GM23338 (cell line): ENCODE results near the gene NSUN3. TPM values are rescaled to one million over a fixed set of nuclear protein-coding genes. Genes with fewer than 3 reads are reported as not detected.

Experiments
- ATAC-seq: fragments of 200-7000 bp; cut with Tn5 transposase; 3 replicates; pipeline ENCODE4 v1.9.1; 2020
- DNase-seq: peaks from one replicate; pipeline ENCODE4 v3.0.0-alpha.2; 2015; ENCODE audit warnings: low spot score
- H2AFZ ChIP-seq: fragments of 200-600 bp; sonication (generic); 2 replicates; pipeline ENCODE4 v1.8.0; 2016; ENCODE audit warnings: antibody characterized with exemption, mild to moderate bottlenecking, moderate library complexity
- H3F3A ChIP-seq: fragments of 200-600 bp; sonication (generic); replicated peaks from 2 replicates; pipeline ENCODE4 v1.8.0; 2017; ENCODE audit warnings: antibody characterized with exemption, mixed run types, low read depth
- H3K27ac ChIP-seq: fragments of 200-600 bp; sonication (generic); 2 replicates; pipeline ENCODE4 v1.6.1; 2016; ENCODE audit warnings: low read depth
- H3K27me3 ChIP-seq: fragments of 200-600 bp; sonication (generic); 2 replicates; pipeline ENCODE4 v1.8.0; 2016; ENCODE audit warnings: mild to moderate bottlenecking, mixed run types, moderate library complexity; ENCODE audit not compliant: insufficient read depth
- H3K36me3 ChIP-seq: fragments of 200-600 bp; sonication (generic); 2 replicates; pipeline ENCODE4 v1.8.0; 2016; ENCODE audit warnings: mild to moderate bottlenecking; ENCODE audit not compliant: insufficient read depth
- H3K4me1 ChIP-seq: fragments of 200-600 bp; sonication (generic); 2 replicates; pipeline ENCODE4 v1.8.0; 2016; ENCODE audit warnings: mild to moderate bottlenecking, moderate library complexity; ENCODE audit not compliant: insufficient read depth
- H3K4me2 ChIP-seq: fragments of 200-600 bp; sonication (generic); 2 replicates; pipeline ENCODE4 v1.7.1; 2017; ENCODE audit warnings: mixed run types
- H3K4me3 ChIP-seq: fragments of 200-600 bp; sonication (generic); 2 replicates; pipeline ENCODE4 v1.6.1; 2016; ENCODE audit warnings: mixed run types
- H3K79me2 ChIP-seq: fragments of 200-600 bp; sonication (generic); replicated peaks from 2 replicates; pipeline ENCODE4 v1.8.0; 2017; ENCODE audit warnings: mild to moderate bottlenecking; ENCODE audit not compliant: insufficient read depth
- H3K9me2 ChIP-seq: fragments of 200-600 bp; sonication (generic); 2 replicates; pipeline ENCODE4 v1.8.0; 2017; ENCODE audit not compliant: insufficient read depth
- H4K20me1 ChIP-seq: fragments of 200-600 bp; sonication (generic); replicated peaks from 2 replicates; pipeline ENCODE4 v1.8.0; 2017; ENCODE audit warnings: mild to moderate bottlenecking; ENCODE audit not compliant: insufficient read depth
- H3K27ac Mint-ChIP-seq: 2 replicates; pipeline ENCODE4 v1.8.0; 2020; ENCODE audit warnings: inconsistent platforms, mild to moderate bottlenecking, moderate library complexity, mixed read lengths
- H3K27me3 Mint-ChIP-seq: 3 replicates; pipeline ENCODE4 v1.8.0; 2022; ENCODE audit warnings: low read depth, mild to moderate bottlenecking, moderate library complexity, mixed read lengths, inconsistent platforms; ENCODE audit not compliant: insufficient read depth, poor library complexity
- H3K36me3 Mint-ChIP-seq: 3 replicates; pipeline ENCODE4 v1.8.0; 2021; ENCODE audit warnings: low read depth, mild to moderate bottlenecking, inconsistent platforms, moderate library complexity, mixed read lengths
- H3K4me1 Mint-ChIP-seq: 3 replicates; pipeline ENCODE4 v1.8.0; 2020; ENCODE audit warnings: mild to moderate bottlenecking, inconsistent platforms, mixed read lengths
- H3K4me3 Mint-ChIP-seq: 3 replicates; pipeline ENCODE4 v1.8.0; 2021; ENCODE audit warnings: moderate library complexity, mild to moderate bottlenecking, inconsistent platforms, mixed read lengths
- H3K9me3 Mint-ChIP-seq: 3 replicates; pipeline ENCODE4 v1.8.0; 2020; ENCODE audit warnings: moderate library complexity, mild to moderate bottlenecking, inconsistent platforms, mixed read lengths
- CREB1 ChIP-seq: fragments of 250-450 bp; sonication (Bioruptor Pico); IDR thresholded peaks from 2 replicates; pipeline ENCODE4 v1.5.0; 2020; ENCODE audit warnings: low read depth, mild to moderate bottlenecking, moderate library complexity
- CTCF ChIP-seq, 2 experiments: fragments of 200-600 bp in 1 of 2; sonication (generic) in 1 of 2; conservative IDR thresholded peaks; 2 replicates each; pipeline versions ENCODE4 v1.5.1 to v1.6.1; 2016 to 2017; ENCODE audit warnings: antibody characterized with exemption in 2 of 2, low read depth in 2 of 2, mild to moderate bottlenecking in 2 of 2, moderate library complexity in 1 of 2
- ETS1 ChIP-seq: IDR thresholded peaks from 2 replicates; pipeline ENCODE4 v1.6.1; 2016; ENCODE audit warnings: antibody characterized with exemption
- EZH2 ChIP-seq: fragments of 200-600 bp; sonication (generic); IDR thresholded peaks from one replicate; pipeline ENCODE4 v1.8.0; 2017; ENCODE audit warnings: antibody characterized with exemption, mild to moderate bottlenecking, low read depth; ENCODE audit not compliant: unreplicated experiment
- EZH2phosphoT487 ChIP-seq: fragments of 200-600 bp; sonication (generic); IDR thresholded peaks from one replicate; pipeline ENCODE4 v1.8.1; 2018; ENCODE audit warnings: antibody characterized with exemption; ENCODE audit not compliant: unreplicated experiment
- JUNB ChIP-seq: IDR thresholded peaks from one replicate; pipeline ENCODE4 v1.6.1; 2016; ENCODE audit warnings: antibody characterized with exemption; ENCODE audit not compliant: unreplicated experiment
- NANOG ChIP-seq: IDR thresholded peaks from 2 replicates; pipeline ENCODE4 v1.6.1; 2016; ENCODE audit warnings: antibody characterized with exemption, borderline replicate concordance
- POLR2AphosphoS5 ChIP-seq: IDR thresholded peaks from 2 replicates; pipeline ENCODE4 v1.6.1; 2016; ENCODE audit warnings: antibody characterized with exemption, low read depth
- REST ChIP-seq: IDR thresholded peaks from one replicate; pipeline ENCODE4 v1.6.1; 2018; ENCODE audit warnings: antibody characterized with exemption; ENCODE audit not compliant: unreplicated experiment
- STAT1 ChIP-seq: IDR thresholded peaks from one replicate; pipeline ENCODE4 v1.6.1; 2016; ENCODE audit warnings: antibody characterized with exemption; ENCODE audit not compliant: unreplicated experiment
- ZNF114 ChIP-seq: fragments of 250-450 bp; sonication (Bioruptor Pico); IDR thresholded peaks from 2 replicates; pipeline ENCODE4 v1.5.0; 2020; ENCODE audit warnings: mild to moderate bottlenecking, moderate library complexity
- ZNF331 ChIP-seq: fragments of 250-450 bp; sonication (Bioruptor Pico); IDR thresholded peaks from 2 replicates; pipeline ENCODE4 v1.5.0; 2020; ENCODE audit warnings: low read depth, mild to moderate bottlenecking, moderate library complexity
- polyA plus RNA-seq: library from polyadenylated mRNA; unstranded; fragments of >200 nt; fragmentation: Nextera tagmentation; extraction: Ambion mirVana; gene quantifications from 2 replicates; pipeline ENCODE4 v1.2.1, GENCODE V29; 2016
- total RNA-seq: library from RNA; depleted of rRNA; stranded (reverse); fragments of >200 nt; shearing (Covaris generic); gene quantifications from 2 replicates; pipeline ENCODE4 v1.2.3, GENCODE V29; 2014
- TF ChIP-seq, protein P1 (sequence below): fragments of 250-450 bp; sonication (Bioruptor Pico); IDR thresholded peaks from 2 replicates; pipeline ENCODE4 v1.5.0; 2020; ENCODE audit warnings: mild to moderate bottlenecking, moderate library complexity

Gene NSUN3
- total and polyA plus RNA-seq, 2 experiments from 2014 or later = 5.4 to 10.6 TPM

DNA sequence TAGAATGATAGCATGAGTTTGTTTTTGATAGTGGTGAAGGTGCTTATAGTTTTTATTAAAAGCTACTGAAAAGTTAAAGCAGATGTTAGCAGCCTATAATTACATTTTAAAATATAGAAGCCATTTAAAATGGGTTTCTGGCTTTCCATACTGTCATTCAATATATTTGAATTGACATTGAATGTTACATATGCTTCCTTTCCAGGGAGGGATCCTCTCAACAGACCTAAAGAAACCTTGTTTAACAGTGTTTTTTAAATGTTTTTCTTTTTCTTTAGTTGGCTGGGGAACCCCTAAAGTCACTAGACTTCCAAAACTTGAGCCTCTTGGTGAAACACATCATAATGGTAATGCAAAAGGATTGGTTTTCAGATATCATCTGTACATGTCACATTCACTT lies 12.3 kb upstream of the NSUN3 start:
- Histone ChIP-seq H3K4me1 (no peaks in the 10 kb centered on the region), H3F3A (no peaks in the 10 kb centered on the region), H3K27ac (no peak overlapping the region), H3K27me3 (no peaks in the 10 kb centered on the region), H3K36me3 (no peaks in the 10 kb centered on the region), H3K9me2 (no peaks in the 10 kb centered on the region), H4K20me1 (no peaks in the 10 kb centered on the region), H3K4me2 (no peak overlapping the region), H3K4me3 (no peak overlapping the region), H3K79me2 (no peaks in the 10 kb centered on the region), H2AFZ (no peak overlapping the region)
- H3K27ac Mint-ChIP-seq = no peak overlapping the region
- peaks cover 6% of the 10 kb centered on the region for H3K9me3 Mint-ChIP-seq
- no peak for ATAC-seq
- TF ChIP-seq POLR2AphosphoS5 (no peak), REST (no peak), ZNF114 (no peak), EZH2phosphoT487 (no peak), ETS1 (no peak), ZNF331 (no peak), STAT1 (no peak), CREB1 (CRISPR knock-in tag) (no peak), JUNB (no peak), CTCF (conservative IDR thresholded peaks at IDR 0.05; ENCODE audit: low read depth in 2 of 2) (no peak), EZH2 (no peak), NANOG (no peak)
- TF ChIP-seq, protein P1, sequence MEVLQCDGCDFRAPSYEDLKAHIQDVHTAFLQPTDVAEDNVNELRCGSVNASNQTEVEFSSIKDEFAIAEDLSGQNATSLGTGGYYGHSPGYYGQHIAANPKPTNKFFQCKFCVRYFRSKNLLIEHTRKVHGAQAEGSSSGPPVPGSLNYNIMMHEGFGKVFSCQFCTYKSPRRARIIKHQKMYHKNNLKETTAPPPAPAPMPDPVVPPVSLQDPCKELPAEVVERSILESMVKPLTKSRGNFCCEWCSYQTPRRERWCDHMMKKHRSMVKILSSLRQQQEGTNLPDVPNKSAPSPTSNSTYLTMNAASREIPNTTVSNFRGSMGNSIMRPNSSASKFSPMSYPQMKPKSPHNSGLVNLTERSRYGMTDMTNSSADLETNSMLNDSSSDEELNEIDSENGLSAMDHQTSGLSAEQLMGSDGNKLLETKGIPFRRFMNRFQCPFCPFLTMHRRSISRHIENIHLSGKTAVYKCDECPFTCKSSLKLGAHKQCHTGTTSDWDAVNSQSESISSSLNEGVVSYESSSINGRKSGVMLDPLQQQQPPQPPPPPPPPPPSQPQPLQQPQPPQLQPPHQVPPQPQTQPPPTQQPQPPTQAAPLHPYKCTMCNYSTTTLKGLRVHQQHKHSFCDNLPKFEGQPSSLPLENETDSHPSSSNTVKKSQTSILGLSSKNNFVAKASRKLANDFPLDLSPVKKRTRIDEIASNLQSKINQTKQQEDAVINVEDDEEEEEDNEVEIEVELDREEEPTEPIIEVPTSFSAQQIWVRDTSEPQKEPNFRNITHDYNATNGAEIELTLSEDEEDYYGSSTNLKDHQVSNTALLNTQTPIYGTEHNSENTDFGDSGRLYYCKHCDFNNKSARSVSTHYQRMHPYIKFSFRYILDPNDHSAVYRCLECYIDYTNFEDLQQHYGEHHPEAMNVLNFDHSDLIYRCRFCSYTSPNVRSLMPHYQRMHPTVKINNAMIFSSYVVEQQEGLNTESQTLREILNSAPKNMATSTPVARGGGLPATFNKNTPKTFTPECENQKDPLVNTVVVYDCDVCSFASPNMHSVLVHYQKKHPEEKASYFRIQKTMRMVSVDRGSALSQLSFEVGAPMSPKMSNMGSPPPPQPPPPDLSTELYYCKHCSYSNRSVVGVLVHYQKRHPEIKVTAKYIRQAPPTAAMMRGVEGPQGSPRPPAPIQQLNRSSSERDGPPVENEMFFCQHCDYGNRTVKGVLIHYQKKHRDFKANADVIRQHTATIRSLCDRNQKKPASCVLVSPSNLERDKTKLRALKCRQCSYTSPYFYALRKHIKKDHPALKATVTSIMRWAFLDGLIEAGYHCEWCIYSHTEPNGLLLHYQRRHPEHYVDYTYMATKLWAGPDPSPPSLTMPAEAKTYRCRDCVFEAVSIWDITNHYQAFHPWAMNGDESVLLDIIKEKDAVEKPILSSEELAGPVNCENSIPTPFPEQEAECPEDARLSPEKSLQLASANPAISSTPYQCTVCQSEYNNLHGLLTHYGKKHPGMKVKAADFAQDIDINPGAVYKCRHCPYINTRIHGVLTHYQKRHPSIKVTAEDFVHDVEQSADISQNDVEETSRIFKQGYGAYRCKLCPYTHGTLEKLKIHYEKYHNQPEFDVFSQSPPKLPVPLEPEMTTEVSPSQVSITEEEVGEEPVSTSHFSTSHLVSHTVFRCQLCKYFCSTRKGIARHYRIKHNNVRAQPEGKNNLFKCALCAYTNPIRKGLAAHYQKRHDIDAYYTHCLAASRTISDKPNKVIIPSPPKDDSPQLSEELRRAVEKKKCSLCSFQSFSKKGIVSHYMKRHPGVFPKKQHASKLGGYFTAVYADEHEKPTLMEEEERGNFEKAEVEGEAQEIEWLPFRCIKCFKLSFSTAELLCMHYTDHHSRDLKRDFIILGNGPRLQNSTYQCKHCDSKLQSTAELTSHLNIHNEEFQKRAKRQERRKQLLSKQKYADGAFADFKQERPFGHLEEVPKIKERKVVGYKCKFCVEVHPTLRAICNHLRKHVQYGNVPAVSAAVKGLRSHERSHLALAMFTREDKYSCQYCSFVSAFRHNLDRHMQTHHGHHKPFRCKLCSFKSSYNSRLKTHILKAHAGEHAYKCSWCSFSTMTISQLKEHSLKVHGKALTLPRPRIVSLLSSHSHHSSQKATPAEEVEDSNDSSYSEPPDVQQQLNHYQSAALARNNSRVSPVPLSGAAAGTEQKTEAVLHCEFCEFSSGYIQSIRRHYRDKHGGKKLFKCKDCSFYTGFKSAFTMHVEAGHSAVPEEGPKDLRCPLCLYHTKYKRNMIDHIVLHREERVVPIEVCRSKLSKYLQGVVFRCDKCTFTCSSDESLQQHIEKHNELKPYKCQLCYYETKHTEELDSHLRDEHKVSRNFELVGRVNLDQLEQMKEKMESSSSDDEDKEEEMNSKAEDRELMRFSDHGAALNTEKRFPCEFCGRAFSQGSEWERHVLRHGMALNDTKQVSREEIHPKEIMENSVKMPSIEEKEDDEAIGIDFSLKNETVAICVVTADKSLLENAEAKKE (CRISPR knock-in tag) = no peak
- peaks cover 1% of the 10 kb centered on the region for H3K27me3 Mint-ChIP-seq
- DNase-seq = no peak
- H3K4me3 Mint-ChIP-seq = no peak overlapping the region
- peaks cover 3% of the 10 kb centered on the region for H3K36me3 Mint-ChIP-seq
- no peaks in the 10 kb centered on the region for H3K4me1 Mint-ChIP-seq
